Skeletal muscle satellite cell (primary cell): ENCODE measurements around the gene USP24.
"Not testable (repeated sequence)": the region's sequence is repeated elsewhere in the genome, so short reads cannot be mapped to it uniquely, and the experiment has no call there.

Experiments
- H3K27me3 ChIP-seq: 2 replicates; pipeline ENCODE4 v1.7.0; 2013; ENCODE audit warnings: low read length; ENCODE audit not compliant: control insufficient read depth, insufficient read depth
- H3K36me3 ChIP-seq: 2 replicates; pipeline ENCODE4 v1.7.0; 2013; ENCODE audit warnings: mild to moderate bottlenecking, control low read depth, low read length; ENCODE audit not compliant: insufficient read depth
- H3K4me1 ChIP-seq: 2 replicates; pipeline ENCODE4 v1.7.0; 2013; ENCODE audit warnings: low read length; ENCODE audit not compliant: control insufficient read depth, insufficient read depth
- H3K4me2 ChIP-seq: 2 replicates; pipeline ENCODE4 v1.7.0; 2013; ENCODE audit warnings: mild to moderate bottlenecking, low read length
- H3K4me3 ChIP-seq: 2 replicates; pipeline ENCODE4 v1.7.0; 2013; ENCODE audit warnings: low read length
- H3K9ac ChIP-seq: 2 replicates; pipeline ENCODE4 v1.7.0; 2013; ENCODE audit warnings: mild to moderate bottlenecking, low read depth, low read length, moderate library complexity
- H3K9me3 ChIP-seq: replicated peaks from 2 replicates; pipeline ENCODE4 v1.7.0; 2013; ENCODE audit warnings: mild to moderate bottlenecking, control low read depth, low read length

USP24 gene

DNA sequence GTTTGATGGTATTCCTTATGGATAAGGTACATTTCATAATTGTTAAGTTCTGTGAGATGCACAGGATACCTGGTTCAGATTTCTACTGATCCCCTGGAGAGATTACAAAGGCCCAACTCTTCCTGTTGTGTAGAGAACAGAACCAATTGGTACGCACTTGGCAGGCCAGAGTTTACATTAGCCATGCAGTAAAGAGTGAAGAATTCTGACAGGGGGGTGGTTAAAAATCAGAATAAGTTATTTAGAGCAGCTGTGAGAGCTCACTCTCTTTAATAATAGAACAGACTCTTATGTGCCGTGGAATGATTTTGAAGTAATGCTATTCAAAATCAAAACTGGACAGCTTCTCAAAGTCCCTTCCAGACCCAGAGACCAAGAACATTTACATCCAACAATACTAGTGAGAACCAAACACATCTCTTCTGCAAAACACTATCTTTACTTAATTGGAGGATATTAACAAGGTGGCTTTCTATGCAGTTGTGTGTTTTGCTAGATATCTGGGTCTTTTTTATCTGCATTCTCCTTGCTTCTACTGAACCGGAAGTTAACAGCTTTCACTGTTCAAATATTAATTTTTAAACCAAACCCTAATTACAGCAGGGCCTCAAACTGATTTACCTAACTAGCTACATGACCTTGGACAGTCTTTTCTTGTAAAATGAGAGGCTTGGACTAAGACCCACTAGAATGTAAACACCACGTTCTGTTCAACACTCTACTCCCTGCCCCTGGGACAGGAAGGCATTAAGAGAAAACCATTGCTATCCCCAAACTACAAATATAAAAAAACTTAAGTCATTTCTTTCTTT, 4.0 kb downstream of the USP24 start:
- H3K36me3 ChIP-seq, result peaks cover 5% of the 10 kb centered on the region
- peak overlapping the region; percentile 90 for H3K4me2 ChIP-seq
- H3K27me3 ChIP-seq, result no peaks in the 10 kb centered on the region
- H3K4me1 ChIP-seq, result peaks cover 48% of the 10 kb centered on the region
- peak overlapping the region; percentile 52 for H3K4me3 ChIP-seq
- peak overlapping the region; percentile 17 for H3K9ac ChIP-seq
- H3K9me3 ChIP-seq, result no peaks in the 10 kb centered on the region

DNA sequence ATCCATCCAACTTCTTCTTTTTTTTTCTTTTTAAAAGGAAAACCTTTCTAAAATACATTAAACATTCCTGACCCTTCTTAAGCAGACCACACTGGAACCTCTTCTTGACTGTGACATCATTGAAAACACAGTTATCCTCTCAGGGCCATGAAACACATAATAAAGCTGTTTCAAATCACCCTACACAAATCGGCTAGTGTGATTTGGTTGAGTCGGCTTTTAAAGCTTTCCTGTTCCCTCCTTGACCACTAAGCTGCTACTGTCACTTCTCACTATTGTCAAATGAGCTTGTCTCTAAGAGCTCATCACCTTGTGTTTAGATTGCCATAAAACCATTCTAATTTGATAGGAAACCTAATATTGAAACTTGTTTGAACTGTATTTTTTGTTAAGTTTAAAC, 5.9 kb downstream of the USP24 start:
- Histone ChIP-seq H3K9me3 (no peaks in the 10 kb centered on the region), H3K4me2 (peak overlapping the region; percentile 13), H3K4me1 (peaks cover 55% of the 10 kb centered on the region), H3K4me3 (no peak overlapping the region), H3K36me3 (peaks cover 5% of the 10 kb centered on the region), H3K9ac (no peak overlapping the region), H3K27me3 (no peaks in the 10 kb centered on the region)

DNA sequence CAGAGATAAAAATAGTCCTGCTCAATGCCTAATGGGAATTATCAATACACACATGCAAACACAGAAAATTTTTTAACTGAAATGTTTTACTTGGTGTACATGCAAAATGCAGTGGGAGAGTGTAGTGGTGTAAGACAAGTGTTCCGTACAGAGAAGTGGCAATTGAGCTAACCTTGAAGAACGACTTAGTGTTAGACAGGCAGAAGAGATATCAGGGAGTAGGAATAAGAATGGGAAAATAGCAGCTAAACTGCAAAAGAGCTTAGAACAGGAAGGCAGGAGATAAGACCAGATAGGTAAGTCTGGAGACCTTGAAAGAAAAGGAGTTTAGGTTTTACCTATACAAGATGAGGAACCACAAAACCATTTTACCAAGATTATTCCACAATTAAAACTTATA, 9.0 kb downstream of the USP24 start:
- Histone ChIP-seq H3K9ac (no peak overlapping the region), H3K4me3 (no peak overlapping the region), H3K4me2 (no peak overlapping the region), H3K9me3 (no peaks in the 10 kb centered on the region), H3K36me3 (no peaks in the 10 kb centered on the region), H3K27me3 (no peaks in the 10 kb centered on the region), H3K4me1 (peaks cover 33% of the 10 kb centered on the region)

DNA sequence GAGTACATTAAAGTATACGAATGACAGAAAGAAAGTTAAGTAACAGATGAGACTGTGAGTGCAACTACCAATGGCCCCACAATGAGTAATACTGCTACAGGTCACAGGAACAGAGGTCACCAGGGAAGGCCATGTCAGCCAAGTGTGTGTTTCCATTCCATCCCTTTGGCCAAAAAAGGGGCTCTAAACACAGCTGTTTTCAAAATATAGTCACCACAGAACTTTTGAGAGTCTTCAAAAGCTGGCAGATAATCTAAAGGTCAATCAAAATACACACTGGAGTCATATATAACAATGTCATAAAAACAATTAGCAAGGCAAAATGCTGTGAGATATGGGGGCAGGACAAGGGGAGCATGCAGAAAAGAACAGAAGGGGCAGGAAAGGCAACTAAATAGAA, 10.2 kb downstream of the USP24 start:
- peak overlapping the region; percentile 43 for H3K4me2 ChIP-seq
- H3K36me3 ChIP-seq, result no peaks in the 10 kb centered on the region
- peaks cover 25% of the 10 kb centered on the region for H3K4me1 ChIP-seq
- no peak overlapping the region for H3K9ac ChIP-seq
- no peak overlapping the region for H3K4me3 ChIP-seq
- no peaks in the 10 kb centered on the region for H3K9me3 ChIP-seq
- H3K27me3 ChIP-seq, result no peaks in the 10 kb centered on the region

DNA sequence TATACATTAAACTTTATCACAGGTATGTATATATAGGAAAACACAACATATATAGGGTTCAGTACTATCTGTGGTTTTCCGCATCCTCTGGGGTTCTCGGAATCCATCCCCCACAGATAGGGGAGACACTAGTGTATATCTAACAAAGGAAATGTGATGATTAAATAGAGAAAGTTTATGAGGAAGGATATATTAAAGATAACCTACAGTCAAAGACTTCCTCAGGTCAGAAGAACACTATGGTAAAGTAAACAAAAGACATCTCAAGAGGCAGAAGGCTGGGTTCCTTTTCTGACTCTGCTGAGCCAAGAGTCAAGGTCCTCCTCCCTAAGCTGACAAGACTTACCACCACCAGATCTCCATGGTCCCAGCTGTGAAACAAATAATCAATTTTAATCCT, 12.1 kb downstream of the USP24 start:
- Histone ChIP-seq H3K4me1 (peaks cover 20% of the 10 kb centered on the region), H3K9me3 (no peaks in the 10 kb centered on the region), H3K4me2 (no peak overlapping the region), H3K27me3 (no peaks in the 10 kb centered on the region), H3K4me3 (no peak overlapping the region), H3K9ac (no peak overlapping the region), H3K36me3 (no peaks in the 10 kb centered on the region)

DNA sequence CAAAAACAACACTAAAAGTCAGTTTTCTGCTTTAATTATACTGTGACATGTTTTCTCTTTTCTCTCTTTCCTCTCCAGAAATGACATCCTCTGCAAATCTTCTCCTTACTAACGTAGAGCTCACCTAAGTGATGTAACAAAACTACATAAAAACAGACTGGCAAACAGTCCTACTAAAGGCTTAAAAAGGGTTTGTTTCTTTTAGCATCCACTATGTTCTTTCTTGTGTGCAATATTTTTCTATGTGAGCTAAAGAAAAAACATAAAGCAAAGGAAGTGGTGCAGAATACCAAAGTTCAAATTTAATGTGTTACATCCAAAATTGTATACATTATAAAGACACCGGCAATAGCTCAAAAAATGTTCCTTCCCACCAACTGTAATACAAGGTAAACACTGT, 14.5 kb downstream of the USP24 start:
- Histone ChIP-seq H3K9ac (no peak overlapping the region), H3K4me3 (no peak overlapping the region), H3K9me3 (no peaks in the 10 kb centered on the region), H3K27me3 (no peaks in the 10 kb centered on the region), H3K4me1 (peaks cover 18% of the 10 kb centered on the region), H3K36me3 (no peaks in the 10 kb centered on the region), H3K4me2 (no peak overlapping the region)

DNA sequence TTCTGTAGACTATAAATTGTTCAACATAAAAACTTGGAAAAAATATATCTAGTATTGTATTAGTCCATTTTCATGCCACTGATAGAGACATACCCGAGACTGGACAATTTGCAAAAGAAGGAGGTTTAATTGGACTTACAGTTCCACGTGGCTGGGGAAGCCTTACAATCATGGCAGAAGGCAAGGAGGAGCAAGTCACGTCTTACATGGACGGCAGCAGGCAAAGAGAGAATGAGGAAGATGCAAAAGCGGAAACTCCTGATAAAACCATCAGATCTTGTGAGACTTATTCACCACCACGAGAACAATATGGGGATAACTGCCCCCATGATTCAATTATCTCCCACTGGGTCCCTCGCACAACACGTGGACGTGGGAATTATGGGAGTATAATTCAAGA, 15.4 kb downstream of the USP24 start:
- peaks cover 16% of the 10 kb centered on the region for H3K4me1 ChIP-seq

DNA sequence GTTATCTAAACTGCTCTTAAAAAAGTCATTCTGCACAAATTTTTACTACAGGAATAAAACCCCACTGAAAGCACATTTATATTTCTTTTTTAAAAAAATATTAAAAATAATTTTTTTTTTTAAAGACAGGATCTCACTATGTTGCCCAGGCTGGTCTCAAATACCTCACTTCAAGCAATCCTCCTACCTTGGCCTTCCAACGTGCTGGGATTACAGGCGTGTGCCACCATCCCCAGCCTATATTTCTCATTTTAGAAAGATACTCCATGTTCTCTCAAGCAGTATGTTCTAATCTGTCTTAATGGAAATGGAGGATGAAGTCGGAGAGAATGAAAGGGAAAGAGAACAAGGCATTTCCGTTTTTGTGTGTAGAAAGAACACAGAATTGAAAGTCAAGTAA, 17.1 kb downstream of the USP24 start:
- H3K9ac ChIP-seq, result no peak overlapping the region
- H3K4me1 ChIP-seq, result peaks cover 10% of the 10 kb centered on the region
- no peaks in the 10 kb centered on the region for H3K27me3 ChIP-seq
- H3K4me3 ChIP-seq, result no peak overlapping the region
- H3K4me2 ChIP-seq, result no peak overlapping the region
- no peaks in the 10 kb centered on the region for H3K36me3 ChIP-seq
- no peaks in the 10 kb centered on the region for H3K9me3 ChIP-seq

More for the DNA sequence above, 15.4 kb downstream of the USP24 start:
- not testable (repeated sequence) for H3K36me3 ChIP-seq, H3K9ac ChIP-seq, H3K4me3 ChIP-seq, H3K9me3 ChIP-seq, H3K4me2 ChIP-seq, H3K27me3 ChIP-seq

DNA sequence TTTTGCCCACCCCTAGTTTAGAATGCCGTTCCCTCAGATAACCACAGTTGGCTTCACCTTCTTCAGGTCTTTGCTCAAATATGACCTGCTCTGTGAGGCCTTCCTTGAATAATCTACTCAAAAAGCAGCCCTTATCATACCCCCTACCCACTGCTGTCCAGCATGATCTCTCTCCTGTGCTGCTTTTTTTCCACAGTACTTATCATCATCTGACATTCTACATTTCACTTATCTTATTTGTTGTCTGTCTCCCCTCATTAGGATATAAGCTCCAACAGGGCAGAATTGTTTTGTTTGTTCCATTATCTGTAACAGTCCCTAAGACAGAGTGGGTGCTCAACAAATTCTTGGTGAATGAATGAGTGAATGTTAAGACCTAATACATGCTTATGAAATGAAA, 18.1 kb downstream of the USP24 start:
- Histone ChIP-seq H3K36me3 (no peaks in the 10 kb centered on the region), H3K9me3 (no peaks in the 10 kb centered on the region), H3K4me3 (no peak overlapping the region), H3K9ac (no peak overlapping the region), H3K27me3 (no peaks in the 10 kb centered on the region), H3K4me1 (peaks cover 10% of the 10 kb centered on the region), H3K4me2 (no peak overlapping the region)

DNA sequence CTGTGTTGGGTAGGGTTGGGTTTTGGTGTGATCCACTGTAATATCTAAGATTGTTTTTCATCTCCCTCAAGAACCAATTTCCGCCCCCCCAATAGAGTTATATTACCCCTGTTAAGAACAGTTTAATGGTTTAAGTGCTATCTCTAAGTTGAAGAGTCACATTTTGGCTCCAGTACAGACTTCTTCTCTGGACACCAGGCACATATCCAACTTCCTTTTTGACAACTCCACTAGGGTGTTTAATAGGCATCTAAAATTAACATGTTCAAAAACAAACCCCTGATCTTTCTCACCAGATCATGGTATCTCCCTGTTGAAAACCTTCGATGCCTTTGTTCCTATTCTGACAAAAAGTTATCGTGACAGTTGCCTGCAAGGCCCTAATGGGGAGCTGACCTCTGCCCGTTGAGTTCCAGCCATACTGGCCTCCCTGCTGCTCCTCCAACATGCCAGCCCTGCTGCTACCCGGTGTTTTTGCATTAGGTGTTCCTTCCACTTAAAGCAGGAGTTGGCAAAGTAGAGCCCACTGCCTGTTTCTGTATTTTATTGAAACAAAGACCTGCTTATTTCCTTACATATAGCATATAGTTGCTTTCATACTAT, 18.6 kb downstream of the USP24 start:
- peaks cover 13% of the 10 kb centered on the region for H3K4me1 ChIP-seq
- no peak overlapping the region for H3K4me2 ChIP-seq
- H3K27me3 ChIP-seq, result no peaks in the 10 kb centered on the region
- H3K9ac ChIP-seq, result no peak overlapping the region
- H3K4me3 ChIP-seq, result no peak overlapping the region
- no peaks in the 10 kb centered on the region for H3K9me3 ChIP-seq
- no peaks in the 10 kb centered on the region for H3K36me3 ChIP-seq

DNA sequence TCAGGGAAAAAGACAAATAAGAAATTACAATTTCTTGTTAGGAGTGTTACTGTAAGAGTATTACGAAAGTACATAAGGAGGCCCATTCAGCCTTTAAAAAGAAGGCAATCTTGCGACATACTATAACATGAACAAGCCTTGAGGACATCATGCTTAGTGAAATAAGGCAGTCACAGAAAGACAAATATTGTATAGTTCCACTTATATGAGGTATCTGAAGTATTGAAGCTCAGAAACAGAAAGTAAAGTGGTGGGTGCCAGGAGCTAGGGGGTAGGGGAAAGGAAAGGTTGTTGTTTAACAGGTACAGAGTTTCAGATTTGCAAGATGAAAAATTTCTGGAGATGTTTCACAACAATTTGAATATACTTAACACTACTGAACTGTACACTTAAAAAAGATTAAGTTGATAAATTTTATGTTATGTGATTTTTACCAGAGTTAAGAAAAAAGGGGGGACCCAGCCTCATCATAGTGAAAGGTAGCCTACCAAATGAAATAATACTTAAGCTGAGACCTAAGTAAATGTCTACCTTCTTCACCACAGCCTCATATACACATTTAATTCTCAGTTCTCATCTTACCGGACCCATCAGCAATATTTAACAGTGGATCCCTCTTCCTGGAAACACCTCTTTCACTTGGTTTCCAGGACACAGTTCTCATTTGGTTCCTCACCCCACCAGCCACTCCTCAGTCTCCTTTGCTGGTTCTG, 19.5 kb downstream of the USP24 start:
- no peaks in the 10 kb centered on the region for H3K36me3 ChIP-seq
- no peaks in the 10 kb centered on the region for H3K27me3 ChIP-seq
- H3K4me2 ChIP-seq, result no peak overlapping the region
- H3K4me1 ChIP-seq, result peaks cover 20% of the 10 kb centered on the region
- H3K9me3 ChIP-seq, result no peaks in the 10 kb centered on the region
- H3K9ac ChIP-seq, result no peak overlapping the region
- H3K4me3 ChIP-seq, result no peak overlapping the region
